SU-DHL-6 (cell line): ENCODE measurements around the gene NKAIN1.

Experiments
- H2AFZ ChIP-seq: fragments of 200-600 bp; sonication (generic); 2 replicates; pipeline ENCODE4 v1.6.1; 2014; ENCODE audit warnings: low read depth, mild to moderate bottlenecking, moderate library complexity, mixed read lengths, antibody characterized with exemption, low read length; ENCODE audit not compliant: severe bottlenecking
- H3F3A ChIP-seq: fragments of 200-600 bp; shearing (Covaris generic); 2 replicates; pipeline ENCODE4 v1.6.0; 2016; ENCODE audit warnings: antibody characterized with exemption, mild to moderate bottlenecking; ENCODE audit not compliant: insufficient read depth
- H3K27ac ChIP-seq: fragments of 200-600 bp; sonication (generic); 2 replicates; pipeline ENCODE4 v1.5.1; 2016; ENCODE audit warnings: low read depth, mild to moderate bottlenecking, low read length, moderate library complexity, mixed read lengths
- H3K27me3 ChIP-seq: fragments of 200-600 bp; sonication (generic), shearing (Covaris generic); 2 replicates; pipeline ENCODE4 v1.6.0; 2014; ENCODE audit warnings: mild to moderate bottlenecking, low read length
- H3K36me3 ChIP-seq: fragments of 200-600 bp; sonication (generic); 2 replicates; pipeline ENCODE4 v1.6.1; 2014; ENCODE audit warnings: mild to moderate bottlenecking, low read length, mixed read lengths
- H3K4me2 ChIP-seq: fragments of 300-600, 200-600 bp; shearing (Covaris generic), sonication (generic); 2 replicates; pipeline ENCODE4 v1.6.0; 2014; ENCODE audit warnings: low read length, low read depth, mild to moderate bottlenecking; ENCODE audit not compliant: poor library complexity, severe bottlenecking
- H3K4me3 ChIP-seq: fragments of 200-600 bp; sonication (generic); 2 replicates; pipeline ENCODE4 v1.5.1; 2014; ENCODE audit warnings: antibody characterized with exemption, low read length, mild to moderate bottlenecking, mixed read lengths; ENCODE audit not compliant: insufficient read depth, poor library complexity, severe bottlenecking
- H3K79me2 ChIP-seq: fragments of 200-600 bp; sonication (generic); 2 replicates; pipeline ENCODE4 v1.6.1; 2014; ENCODE audit warnings: mild to moderate bottlenecking, low read length, moderate library complexity; ENCODE audit not compliant: insufficient read depth
- H3K9ac ChIP-seq: fragments of 200-600 bp; sonication (generic); 2 replicates; pipeline ENCODE4 v1.7.0; 2014; ENCODE audit warnings: mild to moderate bottlenecking, low read length
- H3K9me2 ChIP-seq: fragments of 200-600 bp; sonication (generic); replicated peaks from 2 replicates; pipeline ENCODE4 v1.6.1; 2014; ENCODE audit warnings: low read length; ENCODE audit not compliant: insufficient read depth
- H3K9me3 ChIP-seq: fragments of 200-600 bp; sonication (generic); 2 replicates; pipeline ENCODE4 v1.6.1; 2014; ENCODE audit warnings: low read length, mixed read lengths; ENCODE audit not compliant: insufficient read depth
- H4K20me1 ChIP-seq: fragments of 200-600 bp; sonication (generic); 2 replicates; pipeline ENCODE4 v1.6.1; 2014; ENCODE audit warnings: low read depth, mild to moderate bottlenecking, antibody characterized with exemption, low read length, moderate library complexity, mixed read lengths
- EZH2phosphoT487 ChIP-seq: fragments of 200-600 bp; sonication (generic), shearing (Covaris generic); conservative IDR thresholded peaks from 2 replicates; pipeline ENCODE4 v1.6.1; 2018; ENCODE audit warnings: mild to moderate bottlenecking, antibody characterized with exemption, low read length, moderate library complexity, mixed read lengths
- TF ChIP-seq, protein P1 (sequence below): fragments of 200-600 bp; sonication (generic); IDR thresholded peaks from one replicate; pipeline ENCODE4 v1.5.1; 2017; ENCODE audit warnings: antibody characterized with exemption, mild to moderate bottlenecking, low read length, moderate library complexity; ENCODE audit not compliant: insufficient read depth, poor library complexity, severe bottlenecking

The NKAIN1 gene

DNA sequence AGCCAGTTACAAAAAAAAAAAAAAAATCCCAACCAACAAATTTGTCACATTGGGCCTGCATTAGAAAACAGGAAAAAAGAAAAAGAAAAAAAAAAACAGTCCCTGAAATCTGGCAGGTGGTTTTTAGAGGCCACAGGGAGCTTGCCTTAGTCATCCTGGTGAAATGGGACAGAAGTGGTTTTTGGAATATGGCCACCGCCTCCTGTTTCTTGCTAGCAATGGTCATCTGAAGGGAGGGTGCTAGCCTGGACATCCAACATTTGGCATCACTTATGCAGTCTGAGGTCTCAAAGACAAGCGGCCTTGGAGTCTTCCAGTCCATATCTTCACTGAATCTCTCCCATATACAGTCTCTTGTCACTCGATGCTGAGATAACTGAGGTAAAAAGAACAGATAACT is 20.1 kb upstream of the NKAIN1 start:
- Histone ChIP-seq H3K36me3 (peaks cover 32% of the 10 kb centered on the region), H3K9ac (no peak overlapping the region), H3K79me2 (no peaks in the 10 kb centered on the region)

DNA sequence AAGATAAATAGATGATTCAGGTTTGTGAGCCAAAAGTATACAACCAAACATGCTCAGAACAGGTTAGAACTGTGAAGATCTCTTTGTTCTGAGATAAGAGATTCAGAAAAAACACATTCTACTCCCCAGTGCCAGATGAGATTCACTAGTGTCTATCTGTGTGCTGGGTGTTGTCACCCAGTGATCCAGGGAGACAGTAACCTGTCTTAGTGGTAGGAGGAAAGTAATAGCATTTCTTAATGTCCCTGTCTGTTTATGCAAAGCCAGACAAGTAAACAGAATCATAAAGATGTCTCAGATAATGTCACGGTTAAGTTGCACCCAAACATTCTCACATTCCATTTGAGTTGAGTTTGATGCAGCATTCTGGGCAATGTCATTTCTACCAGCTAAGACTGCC is 18.9 kb upstream of the NKAIN1 start:
- Histone ChIP-seq H3K27ac (no peak overlapping the region), H3K9ac (no peak overlapping the region), H3K9me3 (no peaks in the 10 kb centered on the region), H3K4me2 (no peak overlapping the region), H4K20me1 (no peaks in the 10 kb centered on the region), H3F3A (no peaks in the 10 kb centered on the region), H3K36me3 (peaks cover 26% of the 10 kb centered on the region), H3K27me3 (no peaks in the 10 kb centered on the region), H3K9me2 (no peaks in the 10 kb centered on the region), H3K79me2 (no peaks in the 10 kb centered on the region), H3K4me3 (no peak overlapping the region), H2AFZ (no peak overlapping the region)
- no peak for TF ChIP-seq EZH2phosphoT487
- TF ChIP-seq, protein P1, sequence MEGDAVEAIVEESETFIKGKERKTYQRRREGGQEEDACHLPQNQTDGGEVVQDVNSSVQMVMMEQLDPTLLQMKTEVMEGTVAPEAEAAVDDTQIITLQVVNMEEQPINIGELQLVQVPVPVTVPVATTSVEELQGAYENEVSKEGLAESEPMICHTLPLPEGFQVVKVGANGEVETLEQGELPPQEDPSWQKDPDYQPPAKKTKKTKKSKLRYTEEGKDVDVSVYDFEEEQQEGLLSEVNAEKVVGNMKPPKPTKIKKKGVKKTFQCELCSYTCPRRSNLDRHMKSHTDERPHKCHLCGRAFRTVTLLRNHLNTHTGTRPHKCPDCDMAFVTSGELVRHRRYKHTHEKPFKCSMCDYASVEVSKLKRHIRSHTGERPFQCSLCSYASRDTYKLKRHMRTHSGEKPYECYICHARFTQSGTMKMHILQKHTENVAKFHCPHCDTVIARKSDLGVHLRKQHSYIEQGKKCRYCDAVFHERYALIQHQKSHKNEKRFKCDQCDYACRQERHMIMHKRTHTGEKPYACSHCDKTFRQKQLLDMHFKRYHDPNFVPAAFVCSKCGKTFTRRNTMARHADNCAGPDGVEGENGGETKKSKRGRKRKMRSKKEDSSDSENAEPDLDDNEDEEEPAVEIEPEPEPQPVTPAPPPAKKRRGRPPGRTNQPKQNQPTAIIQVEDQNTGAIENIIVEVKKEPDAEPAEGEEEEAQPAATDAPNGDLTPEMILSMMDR = no peak

More for the DNA sequence above, 20.1 kb upstream of the NKAIN1 start:
- Histone ChIP-seq H3K27me3 (no peaks in the 10 kb centered on the region), H3F3A (no peaks in the 10 kb centered on the region), H3K27ac (no peak overlapping the region), H3K4me2 (no peak overlapping the region), H3K4me3 (no peak overlapping the region), H4K20me1 (no peaks in the 10 kb centered on the region), H2AFZ (no peak overlapping the region), H3K9me3 (no peaks in the 10 kb centered on the region), H3K9me2 (no peaks in the 10 kb centered on the region)
- no peak for TF ChIP-seq EZH2phosphoT487
- TF ChIP-seq, protein P1 = no peak

DNA sequence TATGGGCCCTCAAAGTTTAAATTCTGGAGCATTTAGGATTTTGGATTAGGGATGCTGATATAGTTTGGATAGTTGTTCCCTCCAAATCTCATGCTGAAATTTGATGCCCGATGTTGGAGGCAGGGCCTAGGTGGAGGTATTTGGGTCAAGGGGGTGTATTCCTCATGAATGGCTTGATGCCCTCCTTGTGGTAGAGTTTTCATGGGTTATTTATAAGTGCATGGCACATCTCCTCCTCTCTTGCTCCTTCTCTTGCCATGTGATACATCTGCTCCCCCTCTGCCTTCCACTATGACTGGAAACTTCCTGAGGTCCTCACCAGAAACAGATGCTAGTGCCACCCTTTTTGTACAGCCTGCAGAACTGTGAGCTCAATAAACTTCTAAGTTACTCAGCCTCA is 17.5 kb upstream of the NKAIN1 start:
- H3K36me3 ChIP-seq = peaks cover 24% of the 10 kb centered on the region

More for the DNA sequence above, 17.5 kb upstream of the NKAIN1 start:
- Histone ChIP-seq H3K4me3 (no peak overlapping the region), H4K20me1 (no peaks in the 10 kb centered on the region), H3K27me3 (no peaks in the 10 kb centered on the region), H3K79me2 (no peaks in the 10 kb centered on the region), H3K4me2 (no peak overlapping the region), H3K27ac (no peak overlapping the region), H3K9ac (no peak overlapping the region), H3K9me2 (no peaks in the 10 kb centered on the region), H2AFZ (no peak overlapping the region), H3K9me3 (no peaks in the 10 kb centered on the region), H3F3A (no peaks in the 10 kb centered on the region)
- no peak for TF ChIP-seq EZH2phosphoT487
- TF ChIP-seq, protein P1 = no peak
